ENCODE measurements around the gene CCL19. TPM values are rescaled to one million over a fixed set of nuclear protein-coding genes. Genes with fewer than 3 reads are reported as not detected.
"Not testable (repeated sequence)": the region's sequence is repeated elsewhere in the genome, so short reads cannot be mapped to it uniquely, and the experiment has no call there.

The CCL19 gene
- total RNA-seq: 1 to 10 TPM in 2 of 5 donors, not detected in 3; 4.4 to 8.1 TPM
- polyA plus RNA-seq: 10 to 100 TPM in 1 of 3 donors, 1 to 10 TPM in 2; 4.3 to 24.1 (median 7.8) TPM
- long read RNA-seq, donor 1: 0 reads
- long read RNA-seq, donor 2, transcript CCL19-201 (4 exons, 687 nt): major isoform, 13 of 13 reads
- long read RNA-seq, donor 2, partial matches to known transcripts: 0 of 13 reads
- long read RNA-seq, donor 2, other reads (novel, unspliced or antisense): 0 of 13 reads
- long read RNA-seq, donor 3: 0 reads
- long read RNA-seq, donor 4: 0 reads
- long read RNA-seq, donor 5, transcript CCL19-201 (4 exons, 687 nt): major isoform, 6 of 6 reads
- long read RNA-seq, donor 5, partial matches to known transcripts: 0 of 6 reads
- long read RNA-seq, donor 5, other reads (novel, unspliced or antisense): 0 of 6 reads
- long read RNA-seq, donor 6, transcript CCL19-201 (4 exons, 687 nt): major isoform, 21 of 23 reads
- long read RNA-seq, donor 6, partial matches to known transcripts: 0 of 23 reads
- long read RNA-seq, donor 6, other reads (novel, unspliced or antisense): 0 of 23 reads
- long read RNA-seq, donor 7, partial matches to known transcripts: 0 of 2 reads
- long read RNA-seq, donor 7, other reads (novel, unspliced or antisense): 0 of 2 reads
- long read RNA-seq, donor 8: 0 reads
- long read RNA-seq, donor 9: 0 reads
- long read RNA-seq, donor 10: 0 reads

GRCh38 chr9:34690983-34691935 lies at the start of gene CCL19:
Gene CCL19 (minus strand): TSS chr9:34691276. CDS start chr9:34691139, 137 bp downstream.
- no peaks in the 10 kb centered on the region for H3K27me3 ChIP-seq
- peaks cover 0 to 16% (median 13%) of the 10 kb centered on the region in 4 donors for H3K4me1 ChIP-seq
- TF ChIP-seq POLR2A (IDR thresholded peaks at IDR 0.05) (no peak), CTCF (IDR thresholded peaks at IDR 0.05) (no peak), POLR2AphosphoS5 (IDR thresholded peaks at IDR 0.05) (no peak), EP300 (IDR thresholded peaks at IDR 0.05) (no peak)
- no peak within 1 kb of the TSS for H3K4me3 ChIP-seq
- WGBS, 5 donors: 55 to 65% (median 62%) methylated on average over 6 of the region's 6 CpGs
- intact Hi-C loops (cut with DNase I; ENCODE audit: low total_unique reads): no loop called here
- H3K9me3 ChIP-seq: no peaks in the 10 kb centered on the region
- H3K27ac ChIP-seq: no peak within 1 kb of the TSS
- DNase-seq: no peak
- no peaks in the 10 kb centered on the region for H3K36me3 ChIP-seq

GRCh38 chr9:34740176-34740575 lies 49.1 kb upstream of the CCL19 start:
- WGBS, 5 donors: 92 to 98% (median 97%) methylated on average over 15 to 27 of the region's 27 CpGs
- H3K9me3 ChIP-seq; intact Hi-C loops (cut with DNase I; ENCODE audit: low total_unique reads): not testable (repeated sequence)

GRCh38 chr9:34737677-34738260 lies 46.7 kb upstream of the CCL19 start:
- Histone ChIP-seq H3K27ac (no peak overlapping the region), H3K9me3 (no peaks in the 10 kb centered on the region), H3K4me3 (no peak overlapping the region), H3K4me1 (peaks cover 0 to 5% (median 0%) of the 10 kb centered on the region in 4 donors), H3K27me3 (no peaks in the 10 kb centered on the region), H3K36me3 (no peaks in the 10 kb centered on the region)
- WGBS, 5 donors: 58 to 71% (median 67%) methylated on average over 6 of the region's 6 CpGs
- DNase-seq: peak in 1 of 2 donors; percentile 29
- intact Hi-C loops (cut with DNase I; ENCODE audit: low total_unique reads): no loop called here
- no peak for TF ChIP-seq POLR2A (IDR thresholded peaks at IDR 0.05)
- TF ChIP-seq CTCF (IDR thresholded peaks at IDR 0.05): no peak
- peak in 1 of 3 donors; percentile 38 for TF ChIP-seq POLR2AphosphoS5 (IDR thresholded peaks at IDR 0.05)
- TF ChIP-seq EP300 (IDR thresholded peaks at IDR 0.05): no peak

More at GRCh38 chr9:34740176-34740575, 49.1 kb upstream of the CCL19 start:
- not testable (repeated sequence) for H3K27me3 ChIP-seq, H3K36me3 ChIP-seq, DNase-seq, H3K4me1 ChIP-seq, H3K4me3 ChIP-seq, H3K27ac ChIP-seq

GRCh38 chr9:34734720-34735119 lies 43.6 kb upstream of the CCL19 start:
- Histone ChIP-seq H3K4me1 (peaks cover 0 to 5% (median 0%) of the 10 kb centered on the region in 4 donors), H3K4me3 (no peak overlapping the region), H3K27me3 (no peaks in the 10 kb centered on the region), H3K27ac (no peak overlapping the region), H3K36me3 (no peaks in the 10 kb centered on the region), H3K9me3 (no peaks in the 10 kb centered on the region)
- TF ChIP-seq CTCF (IDR thresholded peaks at IDR 0.05) (no peak), EP300 (IDR thresholded peaks at IDR 0.05) (no peak), POLR2AphosphoS5 (IDR thresholded peaks at IDR 0.05) (no peak), POLR2A (IDR thresholded peaks at IDR 0.05) (no peak)
- DNase-seq: peak in 1 of 2 donors; percentile 26
- intact Hi-C loops (cut with DNase I; ENCODE audit: low total_unique reads): no loop called here
